IMR-90 (cell line): Measurements from ENCODE around the gene TOMM22.
A peak's percentile ranks its signal among the peaks of the same experiment; 100 is the strongest.

ENCODE experiments used
- BHLHE40 ChIP-seq: fragments of 150-350 bp; IDR thresholded peaks from 2 replicates; pipeline ENCODE4 v1.6.1; 2016; ENCODE audit warnings: mild to moderate bottlenecking, low read depth, low read length
- CEBPB ChIP-seq: IDR thresholded peaks from 2 replicates; pipeline ENCODE4 v1.6.1; 2012; ENCODE audit warnings: low read depth, low read length, improper control_type of control experiment
- CTCF ChIP-seq: conservative IDR thresholded peaks from 2 replicates; pipeline ENCODE4 v1.5.1; 2012; ENCODE audit warnings: mild to moderate bottlenecking, low read depth, low read length, improper control_type of control experiment
- ELK1 ChIP-seq: fragments of 150-350 bp; IDR thresholded peaks from 2 replicates; pipeline ENCODE4 v1.6.1; 2016; ENCODE audit warnings: low read depth, mild to moderate bottlenecking, low read length, moderate library complexity, borderline replicate concordance
- FOS ChIP-seq: fragments of 150-350 bp; IDR thresholded peaks from 2 replicates; pipeline ENCODE4 v1.6.1; 2016; ENCODE audit warnings: low read depth, low read length
- MAFK ChIP-seq: IDR thresholded peaks from 2 replicates; pipeline ENCODE4 v1.6.1; 2012; ENCODE audit warnings: low read depth, low read length, improper control_type of control experiment
- MXI1 ChIP-seq: IDR thresholded peaks from 2 replicates; pipeline ENCODE4 v1.6.1; 2012; ENCODE audit warnings: low read depth, mild to moderate bottlenecking, low read length, moderate library complexity, borderline replicate concordance
- NFE2L2 ChIP-seq: fragments of 150-350 bp; IDR thresholded peaks from 2 replicates; pipeline ENCODE4 v1.6.1; 2016; ENCODE audit warnings: low read depth, mild to moderate bottlenecking, low read length
- POLR2A ChIP-seq: IDR thresholded peaks from 2 replicates; pipeline ENCODE4 v1.6.1; 2012; ENCODE audit warnings: mild to moderate bottlenecking, low read depth, low read length
- RAD21 ChIP-seq: IDR thresholded peaks from 2 replicates; pipeline ENCODE4 v1.6.1; 2012; ENCODE audit warnings: low read length, improper control_type of control experiment
- RCOR1 ChIP-seq: IDR thresholded peaks from 2 replicates; pipeline ENCODE4 v1.6.1; 2012; ENCODE audit warnings: mild to moderate bottlenecking, low read length, improper control_type of control experiment; ENCODE audit not compliant: insufficient replicate concordance
- RFX5 ChIP-seq: IDR thresholded peaks from 2 replicates; pipeline ENCODE4 v1.8.0; 2012; ENCODE audit warnings: low read depth, mild to moderate bottlenecking, low read length, moderate library complexity
- SMC3 ChIP-seq: fragments of 150-350 bp; IDR thresholded peaks from 2 replicates; pipeline ENCODE4 v1.6.1; 2016; ENCODE audit warnings: low read depth, mild to moderate bottlenecking, antibody characterized with exemption, low read length, moderate library complexity
- USF2 ChIP-seq: fragments of 150-350 bp; IDR thresholded peaks from 2 replicates; pipeline ENCODE4 v1.6.1; 2017; ENCODE audit warnings: mild to moderate bottlenecking, antibody characterized with exemption, low read length, low read depth

GRCh38 chr22:38733329-38733723 is 51.6 kb downstream of the TOMM22 start:
- TF ChIP-seq USF2 = no peak
- peak; percentile 54 for TF ChIP-seq CTCF
- TF ChIP-seq POLR2A = no peak
- no peak for TF ChIP-seq NFE2L2
- no peak for TF ChIP-seq MXI1
- TF ChIP-seq FOS = no peak
- peak; percentile 34; the same call in 1 of the 2 replicates for TF ChIP-seq RAD21
- TF ChIP-seq CEBPB = no peak
- TF ChIP-seq RFX5 = no peak
- TF ChIP-seq ELK1 = no peak
- TF ChIP-seq BHLHE40 = no peak
- no peak for TF ChIP-seq SMC3
- no peak for TF ChIP-seq MAFK
- TF ChIP-seq RCOR1 = no peak
